Upper lobe of left lung (tissue), 6 donors: ENCODE measurements around the gene CELF5. TPM values are rescaled to one million over a fixed set of nuclear protein-coding genes. Genes with fewer than 3 reads are reported as not detected.

Experiments
- ATAC-seq, 2 donors: fragments of 200-7000 bp; cut with Tn5 transposase; one replicate each; pipeline ENCODE4 v1.9.1; 2022; ENCODE audit warnings: mild to moderate bottlenecking in 2 of 2, moderate library complexity in 2 of 2; ENCODE audit not compliant: low FRiP score in 2 of 2
- DNase-seq, 2 donors: peaks; one replicate each; pipeline ENCODE4 v3.0.0-alpha.2; 2019 to 2020
- H3K27ac ChIP-seq, 4 donors: fragments of 200-600 bp; sonication (generic); one replicate each; pipeline ENCODE4 v1.5.1; 2016 to 2019
- H3K27me3 ChIP-seq, 4 donors: fragments of 200-600 bp; sonication (generic); one replicate each; pipeline ENCODE4 v1.5.1; 2017 to 2019
- H3K36me3 ChIP-seq, 4 donors: fragments of 200-600 bp; sonication (generic); one replicate each; pipeline ENCODE4 v1.5.1; 2016 to 2019
- H3K4me1 ChIP-seq, 4 donors: fragments of 200-600 bp; sonication (generic); one replicate each; pipeline ENCODE4 v1.5.1; 2018 to 2019
- H3K4me3 ChIP-seq, 4 donors: fragments of 200-600 bp; sonication (generic); one replicate each; pipeline ENCODE4 v1.5.1; 2017 to 2019; ENCODE audit warnings: mild to moderate bottlenecking in 2 of 4, moderate library complexity in 1 of 4
- H3K9me3 ChIP-seq, 4 donors: fragments of 200-600 bp; sonication (generic); one replicate each; pipeline ENCODE4 v1.5.1; 2018 to 2019
- CTCF ChIP-seq, 6 experiments: fragments of 450-650 bp in 4 of 6; fragments of 200-600 bp in 2 of 6; sonication (generic) in 2 of 6; IDR thresholded peaks; one replicate each; pipeline ENCODE4 v1.5.1; 2016 to 2019; ENCODE audit warnings: antibody characterized with exemption in 6 of 6
- EP300 ChIP-seq, 4 donors: sonication (generic); formaldehyde crosslinking; IDR thresholded peaks; one replicate each; pipeline ENCODE4 v1.5.1; 2017; ENCODE audit warnings: antibody characterized with exemption in 4 of 4, control low read depth in 2 of 4
- POLR2A ChIP-seq, 4 donors: fragments of 450-650 bp; IDR thresholded peaks; one replicate each; pipeline ENCODE4 v1.5.1; 2016 to 2017; ENCODE audit warnings: antibody characterized with exemption in 4 of 4, mild to moderate bottlenecking in 2 of 4
- POLR2AphosphoS5 ChIP-seq, 2 donors: sonication (generic); formaldehyde crosslinking; IDR thresholded peaks; one replicate each; pipeline ENCODE4 v1.5.1; 2017; ENCODE audit warnings: antibody characterized with exemption in 2 of 2
- WGBS, 2 donors: methylation state at CpG; one replicate each; pipeline ENCODE4 v1.1.5; 2017 to 2018; 5-methylcytosine and 5-hydroxymethylcytosine counted together
- total RNA-seq, 6 donors: library from RNA; depleted of rRNA in 4 of 6; stranded (reverse); fragments of >200 nt in 4 of 6; gene quantifications; one replicate each; pipeline versions ENCODE4 v1.1.0 to v1.2.1, GENCODE V29; 2016 to 2021
- donor health status: DM: no; HTN: no; CAD: no; lungs with moderate emphysema.
- donor health status: DM: no; HTN: yes; CAD: no; lungs with severe emphysema.

CELF5 gene
- total RNA-seq, 6 donors from 2014 or later: 0.49 to 0.76 TPM; not detected in 4

- ATAC-seq (no peak), DNase-seq (no peak)
- H3K36me3 ChIP-seq: no peaks in the 10 kb centered on the region
- WGBS, 2 donors: 79 to 88% methylated on average over 9 of the region's 9 CpGs
- H3K27me3 ChIP-seq: no peaks in the 10 kb centered on the region
- H3K9me3 ChIP-seq: no peaks in the 10 kb centered on the region
- TF ChIP-seq CTCF (IDR thresholded peaks at IDR 0.05): no peak
- H3K4me1 ChIP-seq: no peaks in the 10 kb centered on the region
- H3K27ac ChIP-seq: no peak overlapping the region
- H3K4me3 ChIP-seq: no peak overlapping the region
These were observed 39.4 kb downstream of the CELF5 start for GRCh38 chr19:3263866-3264265.

- ATAC-seq (no peak), DNase-seq (no peak)
- TF ChIP-seq EP300 (IDR thresholded peaks at IDR 0.05): no peak
- no peak for TF ChIP-seq POLR2A (IDR thresholded peaks at IDR 0.05)
- no peak for TF ChIP-seq CTCF (IDR thresholded peaks at IDR 0.05)
- TF ChIP-seq POLR2AphosphoS5 (IDR thresholded peaks at IDR 0.05): no peak
- no peaks in the 10 kb centered on the region for H3K9me3 ChIP-seq
- no peaks in the 10 kb centered on the region for H3K36me3 ChIP-seq
- no peaks in the 10 kb centered on the region for H3K4me1 ChIP-seq
- no peak overlapping the region for H3K4me3 ChIP-seq
- WGBS, 2 donors: 63 to 77% methylated on average over 6 of the region's 6 CpGs
- no peaks in the 10 kb centered on the region for H3K27me3 ChIP-seq
- H3K27ac ChIP-seq: no peak overlapping the region
These were observed 41.0 kb downstream of the CELF5 start for GRCh38 chr19:3265432-3265831.

- no peak for ATAC-seq
- no peak for TF ChIP-seq CTCF (IDR thresholded peaks at IDR 0.05)
- TF ChIP-seq POLR2AphosphoS5 (IDR thresholded peaks at IDR 0.05): no peak
- no peak for TF ChIP-seq EP300 (IDR thresholded peaks at IDR 0.05)
- no peak overlapping the region for H3K4me3 ChIP-seq
- no peak overlapping the region for H3K27ac ChIP-seq
- no peaks in the 10 kb centered on the region for H3K9me3 ChIP-seq
- H3K36me3 ChIP-seq: no peaks in the 10 kb centered on the region
- WGBS, 2 donors: 80 to 83% methylated on average over 19 of the region's 19 CpGs
- no peak for DNase-seq
- H3K4me1 ChIP-seq: no peaks in the 10 kb centered on the region
- H3K27me3 ChIP-seq: peaks cover 0 to 8% (median 3%) of the 10 kb centered on the region in 4 donors
These were observed 41.7 kb downstream of the CELF5 start for GRCh38 chr19:3266092-3266693.

- Histone ChIP-seq H3K4me1 (no peaks in the 10 kb centered on the region), H3K4me3 (no peak overlapping the region), H3K27me3 (peaks cover 0 to 9% (median 4%) of the 10 kb centered on the region in 4 donors), H3K27ac (no peak overlapping the region), H3K9me3 (no peaks in the 10 kb centered on the region), H3K36me3 (no peaks in the 10 kb centered on the region)
- 50 to 86% methylated on average over 10 to 21 of the region's 30 CpGs for WGBS, 2 donors
- ATAC-seq (peak in 1 of 2 donors; percentile 34), DNase-seq (no peak)
- no peak for TF ChIP-seq POLR2A (IDR thresholded peaks at IDR 0.05)
- TF ChIP-seq POLR2AphosphoS5 (IDR thresholded peaks at IDR 0.05): no peak
These were observed 42.5 kb downstream of the CELF5 start for GRCh38 chr19:3266792-3267514.

GRCh38 chr19:3268326-3268725, 43.9 kb downstream of the CELF5 start:
- H3K36me3 ChIP-seq: no peaks in the 10 kb centered on the region
- no peak overlapping the region for H3K27ac ChIP-seq
- H3K4me3 ChIP-seq: no peak overlapping the region
- DNase-seq (no peak), ATAC-seq (no peak)
- H3K4me1 ChIP-seq: no peaks in the 10 kb centered on the region
- 76 to 83% methylated on average over 14 to 15 of the region's 15 CpGs for WGBS, 2 donors
- peaks cover 0 to 9% (median 4%) of the 10 kb centered on the region in 4 donors for H3K27me3 ChIP-seq
- no peak for TF ChIP-seq POLR2A (IDR thresholded peaks at IDR 0.05)
- no peak for TF ChIP-seq CTCF (IDR thresholded peaks at IDR 0.05)
- TF ChIP-seq EP300 (IDR thresholded peaks at IDR 0.05): no peak
- TF ChIP-seq POLR2AphosphoS5 (IDR thresholded peaks at IDR 0.05): no peak
- H3K9me3 ChIP-seq: peaks cover 4 to 10% (median 7%) of the 10 kb centered on the region in 4 donors
